Measurements from ENCODE around the gene ANKRD33B.

ANKRD33B gene

GRCh38 chr5:10610058-10610457 is 46.2 kb downstream of the ANKRD33B start:
- H3K9me3 ChIP-seq (ENCODE audit: control insufficient read depth, insufficient read depth, low read length), result no peaks in the 10 kb centered on the region
- H3K4me1 ChIP-seq (ENCODE audit: insufficient read depth, low read length), result peaks cover 35% of the 10 kb centered on the region
- no peaks in the 10 kb centered on the region; the same call in 1 of the 2 replicates for H3K36me3 ChIP-seq (ENCODE audit: insufficient read depth, low read length)
- no peak overlapping the region for H3K9ac ChIP-seq (ENCODE audit: low read depth, low read length)

GRCh38 chr5:10611290-10611689 is 47.4 kb downstream of the ANKRD33B start:
- Histone ChIP-seq H3K9ac (ENCODE audit: low read depth, low read length) (no peak overlapping the region), H3K36me3 (ENCODE audit: insufficient read depth, low read length) (no peaks in the 10 kb centered on the region; the same call in 1 of the 2 replicates), H3K9me3 (ENCODE audit: control insufficient read depth, insufficient read depth, low read length) (no peaks in the 10 kb centered on the region), H3K4me1 (ENCODE audit: insufficient read depth, low read length) (peaks cover 35% of the 10 kb centered on the region)

- H3K36me3 ChIP-seq (ENCODE audit: insufficient read depth, low read length), result no peaks in the 10 kb centered on the region; the same call in 1 of the 2 replicates
- no peaks in the 10 kb centered on the region for H3K9me3 ChIP-seq (ENCODE audit: control insufficient read depth, insufficient read depth, low read length)
- no peak overlapping the region for H3K9ac ChIP-seq (ENCODE audit: low read depth, low read length)
- H3K4me1 ChIP-seq (ENCODE audit: insufficient read depth, low read length), result peaks cover 28% of the 10 kb centered on the region
Observed at GRCh38 chr5:10612251-10612650, 48.4 kb downstream of the ANKRD33B start.

- peaks cover 17% of the 10 kb centered on the region for H3K4me1 ChIP-seq (ENCODE audit: insufficient read depth, low read length)
- H3K36me3 ChIP-seq (ENCODE audit: insufficient read depth, low read length), result no peaks in the 10 kb centered on the region; the same call in 1 of the 2 replicates
- H3K9me3 ChIP-seq (ENCODE audit: control insufficient read depth, insufficient read depth, low read length), result no peaks in the 10 kb centered on the region
- H3K9ac ChIP-seq (ENCODE audit: low read depth, low read length), result no peak overlapping the region
Observed at GRCh38 chr5:10615693-10616092, 51.8 kb downstream of the ANKRD33B start.

GRCh38 chr5:10617103-10617502 is 53.2 kb downstream of the ANKRD33B start:
- no peaks in the 10 kb centered on the region; the same call in 1 of the 2 replicates for H3K36me3 ChIP-seq (ENCODE audit: insufficient read depth, low read length)
- H3K9me3 ChIP-seq (ENCODE audit: control insufficient read depth, insufficient read depth, low read length), result no peaks in the 10 kb centered on the region
- no peak overlapping the region for H3K9ac ChIP-seq (ENCODE audit: low read depth, low read length)
- peaks cover 7% of the 10 kb centered on the region; the same call in 1 of the 2 replicates for H3K4me1 ChIP-seq (ENCODE audit: insufficient read depth, low read length)

- Histone ChIP-seq H3K4me1 (ENCODE audit: insufficient read depth, low read length) (no peaks in the 10 kb centered on the region), H3K9me3 (ENCODE audit: control insufficient read depth, insufficient read depth, low read length) (no peaks in the 10 kb centered on the region), H3K36me3 (ENCODE audit: insufficient read depth, low read length) (no peaks in the 10 kb centered on the region), H3K9ac (ENCODE audit: low read depth, low read length) (no peak overlapping the region)
Observed at GRCh38 chr5:10618311-10618710, 54.4 kb downstream of the ANKRD33B start.

- H3K9ac ChIP-seq (ENCODE audit: low read depth, low read length), result no peak overlapping the region
- no peaks in the 10 kb centered on the region for H3K4me1 ChIP-seq (ENCODE audit: insufficient read depth, low read length)
- no peaks in the 10 kb centered on the region for H3K36me3 ChIP-seq (ENCODE audit: insufficient read depth, low read length)
Observed at GRCh38 chr5:10619649-10620048, 55.8 kb downstream of the ANKRD33B start.

GRCh38 chr5:10620346-10620745 is 56.5 kb downstream of the ANKRD33B start:
- H3K4me1 ChIP-seq (ENCODE audit: insufficient read depth, low read length), result no peaks in the 10 kb centered on the region
- no peaks in the 10 kb centered on the region for H3K9me3 ChIP-seq (ENCODE audit: control insufficient read depth, insufficient read depth, low read length)
- H3K36me3 ChIP-seq (ENCODE audit: insufficient read depth, low read length), result no peaks in the 10 kb centered on the region
- H3K9ac ChIP-seq (ENCODE audit: low read depth, low read length), result no peak overlapping the region

More at GRCh38 chr5:10619649-10620048, 55.8 kb downstream of the ANKRD33B start:
- no peaks in the 10 kb centered on the region for H3K9me3 ChIP-seq (ENCODE audit: control insufficient read depth, insufficient read depth, low read length)

GRCh38 chr5:10621832-10622231 is 58.0 kb downstream of the ANKRD33B start:
- H3K9me3 ChIP-seq (ENCODE audit: control insufficient read depth, insufficient read depth, low read length), result no peaks in the 10 kb centered on the region
- no peaks in the 10 kb centered on the region for H3K36me3 ChIP-seq (ENCODE audit: insufficient read depth, low read length)
- peaks cover 5% of the 10 kb centered on the region; the same call in 1 of the 2 replicates for H3K4me1 ChIP-seq (ENCODE audit: insufficient read depth, low read length)
- H3K9ac ChIP-seq (ENCODE audit: low read depth, low read length), result no peak overlapping the region

GRCh38 chr5:10622810-10623209 is 58.9 kb downstream of the ANKRD33B start:
- Histone ChIP-seq H3K4me1 (ENCODE audit: insufficient read depth, low read length) (peaks cover 5% of the 10 kb centered on the region; the same call in 1 of the 2 replicates), H3K36me3 (ENCODE audit: insufficient read depth, low read length) (no peaks in the 10 kb centered on the region), H3K9me3 (ENCODE audit: control insufficient read depth, insufficient read depth, low read length) (no peaks in the 10 kb centered on the region), H3K9ac (ENCODE audit: low read depth, low read length) (no peak overlapping the region)

- Histone ChIP-seq H3K36me3 (ENCODE audit: insufficient read depth, low read length) (no peaks in the 10 kb centered on the region), H3K9ac (ENCODE audit: low read depth, low read length) (no peak overlapping the region), H3K9me3 (ENCODE audit: control insufficient read depth, insufficient read depth, low read length) (no peaks in the 10 kb centered on the region), H3K4me1 (ENCODE audit: insufficient read depth, low read length) (peaks cover 5% of the 10 kb centered on the region; the same call in 1 of the 2 replicates)
Observed at GRCh38 chr5:10623305-10623910, 59.5 kb downstream of the ANKRD33B start.

GRCh38 chr5:10624206-10624605 is 60.3 kb downstream of the ANKRD33B start:
- no peaks in the 10 kb centered on the region for H3K9me3 ChIP-seq (ENCODE audit: control insufficient read depth, insufficient read depth, low read length)
- peaks cover 5% of the 10 kb centered on the region; the same call in 1 of the 2 replicates for H3K4me1 ChIP-seq (ENCODE audit: insufficient read depth, low read length)
- H3K36me3 ChIP-seq (ENCODE audit: insufficient read depth, low read length), result no peaks in the 10 kb centered on the region
- H3K9ac ChIP-seq (ENCODE audit: low read depth, low read length), result no peak overlapping the region

GRCh38 chr5:10624679-10625078 is 60.8 kb downstream of the ANKRD33B start:
- Histone ChIP-seq H3K9me3 (ENCODE audit: control insufficient read depth, insufficient read depth, low read length) (no peaks in the 10 kb centered on the region), H3K9ac (ENCODE audit: low read depth, low read length) (no peak overlapping the region), H3K4me1 (ENCODE audit: insufficient read depth, low read length) (peaks cover 5% of the 10 kb centered on the region; the same call in 1 of the 2 replicates), H3K36me3 (ENCODE audit: insufficient read depth, low read length) (no peaks in the 10 kb centered on the region)

- Histone ChIP-seq H3K4me1 (ENCODE audit: insufficient read depth, low read length) (peaks cover 6% of the 10 kb centered on the region; the same call in 1 of the 2 replicates), H3K36me3 (ENCODE audit: insufficient read depth, low read length) (no peaks in the 10 kb centered on the region), H3K9me3 (ENCODE audit: control insufficient read depth, insufficient read depth, low read length) (no peaks in the 10 kb centered on the region), H3K9ac (ENCODE audit: low read depth, low read length) (no peak overlapping the region)
Observed at GRCh38 chr5:10625700-10626472, 62.0 kb downstream of the ANKRD33B start.

Data from ES-I3 (cell line).